ENCODE data around the gene HABP4.

DNA sequence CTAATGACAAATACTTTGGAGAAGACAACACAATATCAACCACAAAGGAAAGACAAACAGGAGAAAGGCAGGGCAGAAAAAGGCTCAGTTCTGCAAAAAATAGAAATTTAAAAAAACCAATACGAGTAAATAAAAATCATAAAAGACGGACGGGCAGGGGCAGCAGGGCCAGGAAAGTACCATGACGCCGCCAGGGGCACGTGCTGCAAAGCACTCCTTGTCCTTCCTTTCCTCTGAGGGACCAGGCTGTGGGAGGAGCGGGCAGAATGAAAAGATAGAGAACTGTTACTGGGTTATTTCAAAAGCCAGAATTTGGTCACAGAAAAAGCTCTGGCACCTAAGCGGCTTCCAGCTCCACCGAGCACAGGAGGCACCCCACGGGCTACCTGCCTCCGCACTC is 53.9 kb downstream of the HABP4 start:
- TF ChIP-seq, protein P1, sequence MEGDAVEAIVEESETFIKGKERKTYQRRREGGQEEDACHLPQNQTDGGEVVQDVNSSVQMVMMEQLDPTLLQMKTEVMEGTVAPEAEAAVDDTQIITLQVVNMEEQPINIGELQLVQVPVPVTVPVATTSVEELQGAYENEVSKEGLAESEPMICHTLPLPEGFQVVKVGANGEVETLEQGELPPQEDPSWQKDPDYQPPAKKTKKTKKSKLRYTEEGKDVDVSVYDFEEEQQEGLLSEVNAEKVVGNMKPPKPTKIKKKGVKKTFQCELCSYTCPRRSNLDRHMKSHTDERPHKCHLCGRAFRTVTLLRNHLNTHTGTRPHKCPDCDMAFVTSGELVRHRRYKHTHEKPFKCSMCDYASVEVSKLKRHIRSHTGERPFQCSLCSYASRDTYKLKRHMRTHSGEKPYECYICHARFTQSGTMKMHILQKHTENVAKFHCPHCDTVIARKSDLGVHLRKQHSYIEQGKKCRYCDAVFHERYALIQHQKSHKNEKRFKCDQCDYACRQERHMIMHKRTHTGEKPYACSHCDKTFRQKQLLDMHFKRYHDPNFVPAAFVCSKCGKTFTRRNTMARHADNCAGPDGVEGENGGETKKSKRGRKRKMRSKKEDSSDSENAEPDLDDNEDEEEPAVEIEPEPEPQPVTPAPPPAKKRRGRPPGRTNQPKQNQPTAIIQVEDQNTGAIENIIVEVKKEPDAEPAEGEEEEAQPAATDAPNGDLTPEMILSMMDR (IDR thresholded peaks at IDR 0.05): no peak
- TF ChIP-seq POLR2AphosphoS5 (IDR thresholded peaks at IDR 0.05): no peak
- TF ChIP-seq POLR2A (IDR thresholded peaks at IDR 0.05): no peak
